CD14-positive monocyte (primary cell): ENCODE measurements around the gene RAB21. TPM values are rescaled to one million over a fixed set of nuclear protein-coding genes. Genes with fewer than 3 reads are reported as not detected.

Source experiments
- DNase-seq, 3 donors: peaks; one replicate each; pipeline ENCODE4 v3.0.0-alpha.2; 2011 to 2022
- H2AFZ ChIP-seq: 2 replicates; pipeline ENCODE4 v1.6.0; 2012; ENCODE audit warnings: mild to moderate bottlenecking, low read depth, low read length, inconsistent platforms; ENCODE audit not compliant: insufficient read depth, poor library complexity, severe bottlenecking
- H3K27ac ChIP-seq, 2 donors: 1 replicate in 1 of 2; 2 replicates in 1 of 2; pipeline ENCODE4 v1.5.1; 2012 to 2013; ENCODE audit warnings: low read length in 2 of 2, control low read depth in 1 of 2, inconsistent platforms in 1 of 2, low read depth in 1 of 2, mild to moderate bottlenecking in 1 of 2
- H3K27me3 ChIP-seq, 2 donors: one replicate each; pipeline versions ENCODE4 v1.6.0 to v1.6.1; 2011 to 2013; ENCODE audit warnings: low read length in 2 of 2; ENCODE audit not compliant: control insufficient read depth in 2 of 2, insufficient read depth in 2 of 2
- H3K36me3 ChIP-seq, 2 donors: replicated peaks in 1 of 2; 1 replicate in 1 of 2; 2 replicates in 1 of 2; pipeline versions ENCODE4 v1.5.1 to v1.6.1; 2012 to 2013; ENCODE audit warnings: low read length in 2 of 2, control low read depth in 1 of 2, inconsistent platforms in 1 of 2, mild to moderate bottlenecking in 1 of 2; ENCODE audit not compliant: insufficient read depth in 2 of 2, control insufficient read depth in 1 of 2
- H3K4me1 ChIP-seq, 2 donors: 1 replicate in 1 of 2; 2 replicates in 1 of 2; pipeline versions ENCODE4 v1.5.1 to v1.6.1; 2012 to 2013; ENCODE audit warnings: low read length in 2 of 2, control low read depth in 1 of 2, inconsistent platforms in 1 of 2, mild to moderate bottlenecking in 1 of 2, moderate library complexity in 1 of 2; ENCODE audit not compliant: insufficient read depth in 2 of 2, control insufficient read depth in 1 of 2
- H3K4me2 ChIP-seq: replicated peaks from 2 replicates; pipeline ENCODE3; 2012; ENCODE audit warnings: low read length, moderate library complexity, mild to moderate bottlenecking; ENCODE audit not compliant: poor library complexity, severe bottlenecking; ENCODE audit errors: extremely low read depth
- H3K4me3 ChIP-seq, 3 experiments: fragments of 200-600 bp in 1 of 3; sonication (generic) in 1 of 3; replicated peaks in 1 of 3; 1 replicate in 2 of 3; 2 replicates in 1 of 3; pipeline ENCODE4 v1.5.1; 2011 to 2013; ENCODE audit warnings: low read length in 3 of 3, mild to moderate bottlenecking in 3 of 3, control low read depth in 2 of 3, low read depth in 2 of 3, inconsistent platforms in 1 of 3, moderate library complexity in 1 of 3
- H3K79me2 ChIP-seq: 2 replicates; pipeline ENCODE4 v1.6.0; 2012; ENCODE audit warnings: mild to moderate bottlenecking, control low read depth, inconsistent platforms, low read length, moderate library complexity; ENCODE audit not compliant: insufficient read depth
- H3K9ac ChIP-seq: 2 replicates; pipeline ENCODE4 v1.6.0; 2017; ENCODE audit warnings: low read length, mild to moderate bottlenecking; ENCODE audit not compliant: insufficient read depth, poor library complexity, severe bottlenecking
- H3K9me3 ChIP-seq, 2 donors: replicated peaks in 1 of 2; 1 replicate in 1 of 2; 2 replicates in 1 of 2; pipeline versions ENCODE4 v1.5.1 to v1.6.1; 2012 to 2013; ENCODE audit warnings: low read length in 2 of 2, control low read depth in 1 of 2; ENCODE audit not compliant: control insufficient read depth in 1 of 2, insufficient read depth in 1 of 2
- H4K20me1 ChIP-seq: 2 replicates; pipeline ENCODE4 v1.6.0; 2012; ENCODE audit warnings: mild to moderate bottlenecking, low read length, control low read depth, moderate library complexity; ENCODE audit not compliant: insufficient read depth
- H3K27ac Mint-ChIP-seq, 7 donors: one replicate each; pipeline ENCODE4 v1.8.0; 2020; ENCODE audit warnings: mild to moderate bottlenecking in 7 of 7, mixed read lengths in 7 of 7, moderate library complexity in 6 of 7, inconsistent platforms in 2 of 7
- H3K27me3 Mint-ChIP-seq, 3 donors: one replicate each; pipeline ENCODE4 v1.8.0; 2021 to 2022; ENCODE audit warnings: low read depth in 3 of 3, mild to moderate bottlenecking in 3 of 3, mixed read lengths in 3 of 3, moderate library complexity in 3 of 3, inconsistent platforms in 1 of 3
- H3K36me3 Mint-ChIP-seq, 2 donors: one replicate each; pipeline ENCODE4 v1.8.0; 2020; ENCODE audit warnings: mixed read lengths in 2 of 2, inconsistent platforms in 1 of 2, mild to moderate bottlenecking in 1 of 2
- H3K4me1 Mint-ChIP-seq: one replicate; pipeline ENCODE4 v1.8.0; 2020; ENCODE audit warnings: mild to moderate bottlenecking, mixed read lengths
- H3K4me3 Mint-ChIP-seq, 2 donors: one replicate each; pipeline ENCODE4 v1.8.0; 2020; ENCODE audit warnings: mild to moderate bottlenecking in 2 of 2, mixed read lengths in 2 of 2, moderate library complexity in 1 of 2
- H3K9me3 Mint-ChIP-seq, 7 donors: one replicate each; pipeline ENCODE4 v1.8.0; 2020 to 2022; ENCODE audit warnings: mixed read lengths in 7 of 7, mild to moderate bottlenecking in 6 of 7, moderate library complexity in 6 of 7, inconsistent platforms in 2 of 7
- WGBS: methylation state at CpG from one replicate; pipeline ENCODE4 v1.1.5; 2013; ENCODE audit warnings: missing lambda C conversion rate; ENCODE audit not compliant: insufficient coverage; 5-methylcytosine and 5-hydroxymethylcytosine counted together
- intact Hi-C, 2 donors: fragments of 100-400 bp; cut with micrococcal nuclease; formaldehyde crosslinking; loops; one replicate each; pipeline versions ENCODE4 v1.15.0 to v1.15.1; 2023
- polyA plus RNA-seq, 3 donors: library from polyadenylated mRNA; depleted of rRNA in 1 of 3; unstranded in 2 of 3; stranded (reverse) in 1 of 3; fragments of 300-500 nt in 2 of 3; fragments of >200 nt in 1 of 3; fragmentation: Illumina TruSeq in 2 of 3; gene quantifications; 1 replicate in 2 of 3; 2 replicates in 1 of 3; pipeline ENCODE4 v1.2.3, GENCODE V29; 2012 to 2021
- TF ChIP-seq, protein P1 (sequence below): fragments of 200-600 bp; IDR thresholded peaks from one replicate; pipeline ENCODE4 v1.8.0; 2022; ENCODE audit warnings: antibody characterized with exemption, mild to moderate bottlenecking

Gene RAB21
- polyA plus RNA-seq, 3 donors = 10.8 to 36.0 (median 31.1) TPM

DNA sequence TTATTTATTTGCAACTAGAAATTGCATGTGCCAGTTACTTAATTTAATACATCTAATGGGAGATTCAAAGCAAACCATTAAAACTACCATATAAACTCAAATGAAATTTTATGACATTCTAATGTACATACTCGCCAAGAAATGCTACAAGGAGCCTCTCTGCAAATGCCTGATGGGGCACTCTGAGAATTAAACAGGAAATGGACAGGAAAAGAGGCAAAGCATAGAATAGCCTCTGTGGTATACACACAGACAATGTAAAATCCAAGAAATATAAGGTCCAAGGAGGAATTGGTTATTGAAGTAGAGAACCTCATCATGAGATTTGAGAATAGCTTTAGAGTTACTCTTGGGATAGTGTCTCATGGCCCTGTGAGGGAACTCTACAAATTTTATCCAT lies 41.2 kb downstream of the RAB21 start:
- peaks cover 0 to 13% of the 10 kb centered on the region in 2 donors for H3K36me3 ChIP-seq
- no peak for DNase-seq
- peaks cover 17% of the 10 kb centered on the region for H3K4me1 Mint-ChIP-seq
- H3K79me2 ChIP-seq = peaks cover 5% of the 10 kb centered on the region
- H2AFZ ChIP-seq = no peak overlapping the region
- no peak overlapping the region for H3K4me3 Mint-ChIP-seq
- H3K9me3 Mint-ChIP-seq = peaks cover 0 to 6% (median 3%) of the 10 kb centered on the region in 7 donors
- H3K9me3 ChIP-seq = no peaks in the 10 kb centered on the region
- H3K27ac ChIP-seq = no peak overlapping the region
- peaks cover 10 to 11% of the 10 kb centered on the region in 2 donors for H3K4me1 ChIP-seq
- H3K4me3 ChIP-seq = no peak overlapping the region
- H3K36me3 Mint-ChIP-seq = peaks cover 0 to 9% of the 10 kb centered on the region in 2 donors
- no peak overlapping the region for H3K4me2 ChIP-seq
- H3K9ac ChIP-seq = no peak overlapping the region
- intact Hi-C loops = no loop called here
- peaks cover 0 to 2% (median 0%) of the 10 kb centered on the region in 3 donors for H3K27me3 Mint-ChIP-seq
- no peaks in the 10 kb centered on the region for H3K27me3 ChIP-seq
- H3K27ac Mint-ChIP-seq = no peak overlapping the region
- whole genome bisulfite sequencing = no CpG with 5 or more reads among the region's 1 CpG
- H4K20me1 ChIP-seq = peaks cover 3% of the 10 kb centered on the region
- TF ChIP-seq, protein P1, sequence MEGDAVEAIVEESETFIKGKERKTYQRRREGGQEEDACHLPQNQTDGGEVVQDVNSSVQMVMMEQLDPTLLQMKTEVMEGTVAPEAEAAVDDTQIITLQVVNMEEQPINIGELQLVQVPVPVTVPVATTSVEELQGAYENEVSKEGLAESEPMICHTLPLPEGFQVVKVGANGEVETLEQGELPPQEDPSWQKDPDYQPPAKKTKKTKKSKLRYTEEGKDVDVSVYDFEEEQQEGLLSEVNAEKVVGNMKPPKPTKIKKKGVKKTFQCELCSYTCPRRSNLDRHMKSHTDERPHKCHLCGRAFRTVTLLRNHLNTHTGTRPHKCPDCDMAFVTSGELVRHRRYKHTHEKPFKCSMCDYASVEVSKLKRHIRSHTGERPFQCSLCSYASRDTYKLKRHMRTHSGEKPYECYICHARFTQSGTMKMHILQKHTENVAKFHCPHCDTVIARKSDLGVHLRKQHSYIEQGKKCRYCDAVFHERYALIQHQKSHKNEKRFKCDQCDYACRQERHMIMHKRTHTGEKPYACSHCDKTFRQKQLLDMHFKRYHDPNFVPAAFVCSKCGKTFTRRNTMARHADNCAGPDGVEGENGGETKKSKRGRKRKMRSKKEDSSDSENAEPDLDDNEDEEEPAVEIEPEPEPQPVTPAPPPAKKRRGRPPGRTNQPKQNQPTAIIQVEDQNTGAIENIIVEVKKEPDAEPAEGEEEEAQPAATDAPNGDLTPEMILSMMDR = no peak

DNA sequence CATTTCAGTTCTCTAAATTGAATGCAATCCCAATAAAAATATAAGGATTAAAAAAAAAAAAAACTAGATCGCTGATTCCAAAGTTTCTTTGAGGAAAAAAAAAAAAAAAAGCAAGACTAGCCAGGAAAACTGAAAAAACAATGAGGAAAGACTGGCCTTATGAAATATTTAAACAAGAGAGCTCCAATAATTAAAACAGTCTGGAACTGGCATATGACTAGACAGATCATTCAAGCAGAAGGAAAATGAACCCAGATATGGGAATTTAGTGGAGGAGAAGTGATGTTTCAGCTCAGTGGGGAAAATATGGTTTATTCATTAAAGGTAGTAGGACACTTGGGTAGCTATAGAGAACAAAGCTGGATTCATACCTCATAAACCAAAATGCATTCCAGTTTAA lies 42.9 kb downstream of the RAB21 start:
- peaks cover 0 to 9% (median 4%) of the 10 kb centered on the region in 7 donors for H3K9me3 Mint-ChIP-seq
- H3K27ac Mint-ChIP-seq = no peak overlapping the region
- intact Hi-C loops = no loop called here
- no peak overlapping the region for H3K4me3 ChIP-seq
- H3K4me1 ChIP-seq = peaks cover 8 to 10% of the 10 kb centered on the region in 2 donors
- no peak overlapping the region for H3K27ac ChIP-seq
- TF ChIP-seq, protein P1 = no peak
- no peaks in the 10 kb centered on the region for H3K79me2 ChIP-seq
- peaks cover 0 to 2% (median 0%) of the 10 kb centered on the region in 3 donors for H3K27me3 Mint-ChIP-seq
- no peak overlapping the region for H3K4me2 ChIP-seq
- H3K36me3 ChIP-seq = peaks cover 0 to 2% of the 10 kb centered on the region in 2 donors
- no peaks in the 10 kb centered on the region for H3K9me3 ChIP-seq
- no peaks in the 10 kb centered on the region for H3K27me3 ChIP-seq
- no CpG with 5 or more reads among the region's 1 CpG for WGBS
- DNase-seq = no peak
- no peaks in the 10 kb centered on the region for H3K36me3 Mint-ChIP-seq
- no peak overlapping the region for H2AFZ ChIP-seq
- H3K4me3 Mint-ChIP-seq = no peak overlapping the region
- peaks cover 12% of the 10 kb centered on the region for H3K4me1 Mint-ChIP-seq
- H3K9ac ChIP-seq = no peak overlapping the region
- no peaks in the 10 kb centered on the region for H4K20me1 ChIP-seq
